ENCODE data around the gene HNF1B.

The HNF1B gene

DNA sequence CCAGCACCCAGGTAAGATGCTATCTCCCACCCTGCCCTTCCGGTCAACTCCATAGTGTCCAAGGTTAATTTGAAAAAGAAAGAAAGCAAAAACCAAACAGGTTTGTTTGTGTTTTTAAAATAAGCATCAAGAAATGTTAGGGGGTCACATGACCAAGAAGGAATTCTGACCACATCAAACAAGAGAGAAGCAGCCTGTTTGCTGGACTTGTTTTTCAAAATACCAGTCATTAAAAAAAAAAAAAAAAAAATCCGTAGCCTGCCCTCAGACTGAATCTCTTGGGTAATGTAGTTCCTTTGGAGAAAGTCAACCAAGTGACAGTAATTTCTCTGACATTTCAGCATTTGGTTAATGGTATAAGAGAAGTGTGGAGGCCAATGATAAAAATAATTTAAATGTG is 38.4 kb downstream of the HNF1B start:
- no peak overlapping the region for H3K4me3 ChIP-seq (ENCODE audit: low read length)
- TF ChIP-seq, protein P1, sequence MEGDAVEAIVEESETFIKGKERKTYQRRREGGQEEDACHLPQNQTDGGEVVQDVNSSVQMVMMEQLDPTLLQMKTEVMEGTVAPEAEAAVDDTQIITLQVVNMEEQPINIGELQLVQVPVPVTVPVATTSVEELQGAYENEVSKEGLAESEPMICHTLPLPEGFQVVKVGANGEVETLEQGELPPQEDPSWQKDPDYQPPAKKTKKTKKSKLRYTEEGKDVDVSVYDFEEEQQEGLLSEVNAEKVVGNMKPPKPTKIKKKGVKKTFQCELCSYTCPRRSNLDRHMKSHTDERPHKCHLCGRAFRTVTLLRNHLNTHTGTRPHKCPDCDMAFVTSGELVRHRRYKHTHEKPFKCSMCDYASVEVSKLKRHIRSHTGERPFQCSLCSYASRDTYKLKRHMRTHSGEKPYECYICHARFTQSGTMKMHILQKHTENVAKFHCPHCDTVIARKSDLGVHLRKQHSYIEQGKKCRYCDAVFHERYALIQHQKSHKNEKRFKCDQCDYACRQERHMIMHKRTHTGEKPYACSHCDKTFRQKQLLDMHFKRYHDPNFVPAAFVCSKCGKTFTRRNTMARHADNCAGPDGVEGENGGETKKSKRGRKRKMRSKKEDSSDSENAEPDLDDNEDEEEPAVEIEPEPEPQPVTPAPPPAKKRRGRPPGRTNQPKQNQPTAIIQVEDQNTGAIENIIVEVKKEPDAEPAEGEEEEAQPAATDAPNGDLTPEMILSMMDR (conservative IDR thresholded peaks at IDR 0.05; ENCODE audit: low read length): no peak
- DNase-seq (ENCODE audit: low read depth): peak; percentile 22

DNA sequence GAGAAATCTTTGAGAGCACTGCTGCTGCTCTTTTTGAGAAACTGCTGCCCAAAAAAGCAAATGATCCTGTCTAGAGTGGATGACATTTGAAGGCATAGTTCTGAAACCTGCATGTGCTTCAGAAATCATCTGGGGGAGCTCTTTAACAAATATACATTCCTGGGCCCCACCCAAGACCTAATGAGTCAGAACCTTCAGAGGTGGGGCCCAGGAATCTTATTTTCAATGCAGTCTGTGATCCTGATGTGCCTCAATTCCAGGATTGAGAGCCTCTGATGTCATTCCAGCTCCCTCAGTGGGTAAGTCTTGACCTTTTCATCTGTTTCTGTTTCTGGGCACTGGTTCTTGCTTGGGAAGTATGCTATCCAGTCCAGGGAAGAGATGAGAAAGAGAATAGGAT is 42.3 kb downstream of the HNF1B start:
- no peak overlapping the region for H3K4me3 ChIP-seq (ENCODE audit: low read length)
- TF ChIP-seq, protein P1 (conservative IDR thresholded peaks at IDR 0.05; ENCODE audit: low read length): peak; percentile 23; the same call in 1 of the 2 replicates
- peak; percentile 87 for DNase-seq (ENCODE audit: low read depth)

DNA sequence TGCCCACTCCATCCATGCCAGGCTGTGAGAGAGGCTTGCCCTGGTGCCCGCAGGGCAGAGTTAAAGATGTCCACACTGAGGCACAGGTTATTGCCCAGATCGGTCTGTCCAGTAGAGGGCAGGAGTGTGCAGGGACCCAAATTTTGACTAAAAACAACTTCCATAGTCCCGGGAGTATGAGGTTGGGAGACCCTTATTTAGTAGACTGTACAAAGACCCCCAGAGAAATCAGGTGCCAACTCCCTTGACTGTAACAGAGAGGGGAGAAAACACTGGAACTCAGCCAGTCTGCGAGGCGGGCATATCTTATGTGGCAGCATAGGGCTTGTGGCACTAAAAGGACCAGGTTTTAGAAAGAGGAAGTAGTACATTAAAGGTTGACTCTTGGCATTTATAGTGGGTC is 43.4 kb downstream of the HNF1B start:
- no peak overlapping the region for H3K4me3 ChIP-seq (ENCODE audit: low read length)
- no peak for DNase-seq (ENCODE audit: low read depth)
- TF ChIP-seq, protein P1 (conservative IDR thresholded peaks at IDR 0.05; ENCODE audit: low read length): peak; percentile 58

DNA sequence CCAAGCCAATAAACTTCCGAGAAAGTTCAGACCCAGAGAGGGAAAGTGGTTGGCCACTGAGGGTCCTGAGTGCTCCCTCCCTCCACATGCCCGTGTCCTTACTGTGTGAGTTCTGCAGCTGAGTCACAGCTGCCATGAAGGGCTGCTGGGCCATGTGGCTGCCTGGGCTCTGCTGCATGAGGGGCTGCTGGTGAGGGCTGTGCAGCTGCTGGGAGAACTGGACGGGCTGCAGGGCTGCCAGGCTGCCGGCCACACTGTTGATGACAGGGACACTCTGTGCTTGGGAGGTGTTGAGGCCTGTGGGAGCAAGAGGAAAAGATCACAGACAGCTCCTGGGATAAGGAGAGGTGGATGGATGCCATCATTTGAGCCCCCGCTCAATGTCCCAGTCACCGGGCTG is 44.0 kb downstream of the HNF1B start:
- H3K4me3 ChIP-seq (ENCODE audit: low read length): no peak overlapping the region
- DNase-seq (ENCODE audit: low read depth): no peak
- TF ChIP-seq, protein P1 (conservative IDR thresholded peaks at IDR 0.05; ENCODE audit: low read length): no peak

DNA sequence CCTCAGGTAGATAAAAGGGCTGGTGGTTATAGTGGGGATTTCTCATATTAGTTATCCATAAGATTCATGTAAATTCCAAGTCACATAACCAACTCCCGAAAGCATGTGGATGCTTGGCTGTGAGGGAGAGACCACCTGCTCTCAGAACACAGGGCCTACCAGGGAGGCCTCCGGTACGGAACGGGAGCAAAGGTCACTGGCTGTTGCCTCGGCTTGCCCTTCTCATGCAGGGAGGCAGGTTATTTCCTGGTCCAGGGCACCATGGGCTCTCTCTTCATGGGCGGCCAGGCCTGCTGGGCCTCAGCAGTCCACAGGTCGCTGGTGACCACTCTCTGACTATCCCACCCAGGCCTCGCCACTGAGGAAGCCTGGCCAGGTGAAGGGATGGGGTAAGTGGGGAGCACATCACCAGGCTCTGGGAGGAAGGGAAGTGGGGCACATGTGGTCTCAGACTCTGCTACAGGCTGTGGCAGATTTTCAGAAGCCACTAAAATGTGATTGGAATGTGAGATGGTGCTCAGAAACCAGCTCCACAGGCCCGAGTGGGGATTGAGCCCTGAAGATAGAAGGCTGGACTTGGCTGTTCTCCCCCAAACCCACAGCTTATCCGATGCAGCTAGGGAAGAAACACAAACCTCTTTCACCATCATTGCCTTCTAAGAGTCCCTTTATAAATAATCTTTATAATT is 45.4 kb downstream of the HNF1B start:
- peak; percentile 85 for DNase-seq (ENCODE audit: low read depth)
- TF ChIP-seq, protein P1 (conservative IDR thresholded peaks at IDR 0.05; ENCODE audit: low read length): no peak
- H3K4me3 ChIP-seq (ENCODE audit: low read length): no peak overlapping the region

DNA sequence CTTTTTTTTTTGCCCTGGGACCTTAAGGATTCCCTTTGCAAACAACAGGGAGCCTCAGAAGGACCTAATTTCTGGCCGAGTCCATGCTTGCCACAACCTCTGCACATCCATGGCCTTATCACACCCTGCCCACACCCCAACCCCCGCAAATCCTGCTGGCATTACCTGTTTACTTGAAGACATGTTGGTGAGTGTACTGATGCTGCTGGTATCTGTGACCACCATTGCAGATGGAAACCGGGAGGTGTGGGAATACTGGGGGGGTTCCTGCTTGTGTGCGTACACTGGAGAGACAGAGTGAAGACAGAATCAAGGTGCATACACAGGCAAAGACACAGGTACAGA is 46.0 kb downstream of the HNF1B start:
- no peak for DNase-seq (ENCODE audit: low read depth)
- TF ChIP-seq, protein P1 (conservative IDR thresholded peaks at IDR 0.05; ENCODE audit: low read length): no peak
- no peak overlapping the region for H3K4me3 ChIP-seq (ENCODE audit: low read length)

DNA sequence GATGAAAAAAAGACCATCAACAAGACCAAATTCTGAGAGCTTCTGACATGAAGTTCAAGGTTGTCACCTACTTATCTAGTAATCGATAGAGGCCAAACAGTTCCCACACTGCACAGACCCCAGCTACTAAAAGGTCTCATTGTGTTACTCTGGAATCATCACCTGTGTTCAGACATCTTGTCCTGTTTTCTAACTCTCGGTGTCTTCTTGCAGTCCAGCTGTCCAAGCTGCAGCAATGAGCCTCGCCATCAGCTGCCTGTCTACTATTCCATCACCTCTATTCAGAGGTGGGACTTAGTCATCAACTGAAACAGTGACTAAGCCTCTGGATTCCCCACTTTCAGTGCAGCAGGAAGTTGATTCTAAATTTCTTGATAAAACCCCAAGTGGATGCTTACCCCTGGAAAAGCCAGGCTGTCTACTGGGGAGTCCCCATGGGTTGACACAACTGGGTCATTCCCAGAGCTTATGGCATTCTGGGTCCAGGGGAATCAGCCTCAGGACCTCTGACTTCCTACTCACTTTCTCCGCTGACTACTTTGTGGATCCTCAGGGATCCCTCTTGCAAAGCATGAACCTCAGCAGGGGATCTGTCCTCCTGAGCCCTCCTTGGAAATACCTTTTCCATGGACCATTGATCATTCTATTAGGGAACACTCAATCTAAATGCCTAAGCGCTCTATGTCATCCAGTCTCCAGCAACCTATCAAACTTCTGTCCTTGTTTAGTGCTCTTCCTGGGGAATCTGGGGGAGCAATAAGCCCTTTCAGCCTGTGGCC is 46.5 kb downstream of the HNF1B start:
- no peak overlapping the region for H3K4me3 ChIP-seq (ENCODE audit: low read length)
- TF ChIP-seq, protein P1 (conservative IDR thresholded peaks at IDR 0.05; ENCODE audit: low read length): no peak
- peak; percentile 23 for DNase-seq (ENCODE audit: low read depth)

Data from AG10803 (cell line).